Measurements from ENCODE around the gene PTPRB.

DNA sequence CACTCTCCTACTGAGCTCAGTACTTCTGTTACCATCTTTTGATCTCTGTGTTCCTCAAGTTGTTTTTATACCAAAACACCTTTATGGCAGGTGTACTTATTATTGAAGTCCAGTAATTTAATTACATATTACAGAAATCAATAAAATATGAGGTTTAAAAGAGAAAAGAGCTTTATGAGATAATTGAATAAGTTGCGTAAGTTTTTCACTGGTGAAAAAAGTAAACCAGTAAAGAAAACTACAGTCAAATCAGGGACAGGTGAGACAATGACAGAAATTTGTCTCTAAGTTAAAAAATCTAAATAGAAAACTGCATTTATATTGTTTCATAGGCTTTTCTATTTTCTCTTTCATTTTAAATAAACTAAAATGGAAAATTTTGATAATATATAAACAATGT, 29.1 kb upstream of the PTPRB start:
- TF ChIP-seq, protein P1, sequence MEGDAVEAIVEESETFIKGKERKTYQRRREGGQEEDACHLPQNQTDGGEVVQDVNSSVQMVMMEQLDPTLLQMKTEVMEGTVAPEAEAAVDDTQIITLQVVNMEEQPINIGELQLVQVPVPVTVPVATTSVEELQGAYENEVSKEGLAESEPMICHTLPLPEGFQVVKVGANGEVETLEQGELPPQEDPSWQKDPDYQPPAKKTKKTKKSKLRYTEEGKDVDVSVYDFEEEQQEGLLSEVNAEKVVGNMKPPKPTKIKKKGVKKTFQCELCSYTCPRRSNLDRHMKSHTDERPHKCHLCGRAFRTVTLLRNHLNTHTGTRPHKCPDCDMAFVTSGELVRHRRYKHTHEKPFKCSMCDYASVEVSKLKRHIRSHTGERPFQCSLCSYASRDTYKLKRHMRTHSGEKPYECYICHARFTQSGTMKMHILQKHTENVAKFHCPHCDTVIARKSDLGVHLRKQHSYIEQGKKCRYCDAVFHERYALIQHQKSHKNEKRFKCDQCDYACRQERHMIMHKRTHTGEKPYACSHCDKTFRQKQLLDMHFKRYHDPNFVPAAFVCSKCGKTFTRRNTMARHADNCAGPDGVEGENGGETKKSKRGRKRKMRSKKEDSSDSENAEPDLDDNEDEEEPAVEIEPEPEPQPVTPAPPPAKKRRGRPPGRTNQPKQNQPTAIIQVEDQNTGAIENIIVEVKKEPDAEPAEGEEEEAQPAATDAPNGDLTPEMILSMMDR (IDR thresholded peaks at IDR 0.05; ENCODE audit: poor library complexity) = no peak
- TF ChIP-seq EZH2 (IDR thresholded peaks at IDR 0.05; ENCODE audit: borderline replicate concordance) (no peak), EZH2phosphoT487 (IDR thresholded peaks at IDR 0.05; ENCODE audit: low read depth, severe bottlenecking, unreplicated experiment) (no peak)

Measured in hepatocyte (in vitro differentiated cells).